GM12864 (cell line): Measurements from ENCODE around the gene CAMSAP1.

ENCODE experiments used
- DNase-seq: peaks from one replicate; pipeline ENCODE4 v3.0.0-alpha.2; 2011; ENCODE audit warnings: low read depth
- H3K4me3 ChIP-seq: 2 replicates; pipeline ENCODE4 v1.5.1; 2011; ENCODE audit warnings: mild to moderate bottlenecking, low read depth, low read length, control low read depth
- TF ChIP-seq, protein P1 (sequence below): IDR thresholded peaks from 2 replicates; pipeline ENCODE4 v1.5.1; 2011; ENCODE audit warnings: low read depth, mild to moderate bottlenecking, moderate library complexity, low read length, control low read depth, inconsistent platforms; ENCODE audit errors: missing control alignments

CAMSAP1 gene

DNA sequence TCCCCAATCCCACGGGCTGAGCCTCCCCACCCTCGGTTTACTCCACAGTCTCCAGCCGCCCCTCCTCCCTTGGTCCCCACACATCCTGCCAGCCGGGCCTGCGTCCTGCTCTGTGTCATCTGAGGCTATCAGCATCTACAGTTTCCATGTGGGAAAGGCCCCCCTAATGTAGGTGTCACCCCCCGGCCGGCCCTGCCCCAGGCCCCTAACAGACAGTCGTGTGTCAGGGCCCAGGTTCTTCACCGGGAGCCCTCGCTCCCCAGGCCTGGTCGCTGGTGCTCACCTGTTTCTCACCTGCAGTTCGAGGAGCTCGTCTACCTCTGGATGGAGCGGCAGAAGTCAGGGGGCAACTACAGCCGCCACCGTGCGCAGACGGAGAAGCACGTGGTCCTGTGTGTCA lies 142.6 kb downstream of the CAMSAP1 start:
- no peak for DNase-seq
- no peak overlapping the region for H3K4me3 ChIP-seq
- TF ChIP-seq, protein P1, sequence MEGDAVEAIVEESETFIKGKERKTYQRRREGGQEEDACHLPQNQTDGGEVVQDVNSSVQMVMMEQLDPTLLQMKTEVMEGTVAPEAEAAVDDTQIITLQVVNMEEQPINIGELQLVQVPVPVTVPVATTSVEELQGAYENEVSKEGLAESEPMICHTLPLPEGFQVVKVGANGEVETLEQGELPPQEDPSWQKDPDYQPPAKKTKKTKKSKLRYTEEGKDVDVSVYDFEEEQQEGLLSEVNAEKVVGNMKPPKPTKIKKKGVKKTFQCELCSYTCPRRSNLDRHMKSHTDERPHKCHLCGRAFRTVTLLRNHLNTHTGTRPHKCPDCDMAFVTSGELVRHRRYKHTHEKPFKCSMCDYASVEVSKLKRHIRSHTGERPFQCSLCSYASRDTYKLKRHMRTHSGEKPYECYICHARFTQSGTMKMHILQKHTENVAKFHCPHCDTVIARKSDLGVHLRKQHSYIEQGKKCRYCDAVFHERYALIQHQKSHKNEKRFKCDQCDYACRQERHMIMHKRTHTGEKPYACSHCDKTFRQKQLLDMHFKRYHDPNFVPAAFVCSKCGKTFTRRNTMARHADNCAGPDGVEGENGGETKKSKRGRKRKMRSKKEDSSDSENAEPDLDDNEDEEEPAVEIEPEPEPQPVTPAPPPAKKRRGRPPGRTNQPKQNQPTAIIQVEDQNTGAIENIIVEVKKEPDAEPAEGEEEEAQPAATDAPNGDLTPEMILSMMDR: no peak

DNA sequence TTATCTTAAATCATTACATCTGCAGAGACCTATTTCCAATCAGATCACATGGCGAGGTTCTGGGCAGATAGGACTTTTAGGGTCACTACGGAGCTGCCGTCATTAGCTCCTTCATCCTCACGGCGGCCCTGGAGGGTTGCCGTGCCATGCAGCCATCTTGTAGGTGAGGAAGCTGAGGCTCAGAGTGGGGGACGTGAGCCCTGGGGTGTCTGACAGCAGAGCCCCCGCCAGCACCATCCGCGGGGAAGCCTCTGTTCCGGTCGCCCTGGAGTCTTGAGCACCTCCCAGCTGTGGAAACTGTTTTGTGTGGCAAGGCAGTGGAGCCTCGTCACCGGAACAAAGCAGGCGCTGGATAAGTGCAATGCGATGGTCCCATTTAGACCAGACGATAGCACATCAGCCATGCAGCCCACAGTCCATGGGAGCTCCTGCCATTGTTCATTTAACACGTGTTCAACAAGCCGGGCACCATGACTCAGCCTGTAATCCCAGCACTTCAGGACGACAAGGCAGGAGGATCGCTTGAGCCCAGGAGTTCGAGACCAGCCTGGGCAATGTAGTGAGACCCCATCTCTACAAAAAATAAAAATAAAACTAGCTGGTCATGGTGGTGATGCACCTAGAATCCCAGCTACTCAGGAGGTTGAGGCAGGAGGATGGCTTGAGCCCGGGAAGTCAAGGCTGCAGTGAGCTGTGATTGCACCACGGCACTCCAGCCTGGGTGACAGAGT lies 143.5 kb downstream of the CAMSAP1 start:
- no peak for DNase-seq
- TF ChIP-seq, protein P1: no peak
- no peak overlapping the region for H3K4me3 ChIP-seq

DNA sequence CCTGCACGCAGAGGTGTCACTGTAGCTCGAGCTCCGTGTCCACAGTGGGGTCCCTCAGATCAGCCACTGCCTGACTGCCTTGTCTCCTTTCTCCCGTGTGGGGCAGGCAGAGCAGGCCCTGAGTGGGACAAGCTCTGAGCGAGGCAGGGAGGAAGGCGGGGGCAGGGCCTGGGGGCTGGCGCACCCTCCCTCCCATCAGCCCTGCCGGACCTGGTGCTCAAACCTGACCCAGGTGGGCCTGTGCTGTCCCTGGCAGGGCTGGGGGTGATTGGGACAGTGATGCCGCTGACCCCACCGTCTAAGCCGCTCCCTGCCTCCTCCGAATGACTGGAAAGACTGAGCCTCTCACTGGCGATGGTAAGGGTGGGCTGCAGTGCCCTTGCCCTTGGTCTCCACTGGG lies 144.4 kb downstream of the CAMSAP1 start:
- no peak for DNase-seq
- TF ChIP-seq, protein P1: no peak
- H3K4me3 ChIP-seq: no peak overlapping the region

DNA sequence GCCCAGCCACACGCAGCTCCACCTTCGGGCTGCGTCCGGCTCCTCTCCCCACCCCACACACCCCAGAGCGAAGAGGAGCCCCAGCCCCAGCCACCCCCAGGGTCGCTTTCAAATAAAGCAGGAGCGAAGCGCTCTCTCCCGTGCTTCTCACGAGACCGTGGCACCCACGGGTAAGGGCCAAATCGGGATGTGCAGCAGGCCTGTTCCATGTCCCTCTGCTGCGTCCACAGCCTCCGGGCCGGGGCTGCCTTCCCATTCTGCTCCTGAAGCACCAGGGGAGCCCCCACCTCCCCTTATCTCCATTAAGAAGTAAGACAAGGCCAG lies 145.5 kb downstream of the CAMSAP1 start:
- DNase-seq: no peak
- no peak overlapping the region for H3K4me3 ChIP-seq
- TF ChIP-seq, protein P1: no peak

DNA sequence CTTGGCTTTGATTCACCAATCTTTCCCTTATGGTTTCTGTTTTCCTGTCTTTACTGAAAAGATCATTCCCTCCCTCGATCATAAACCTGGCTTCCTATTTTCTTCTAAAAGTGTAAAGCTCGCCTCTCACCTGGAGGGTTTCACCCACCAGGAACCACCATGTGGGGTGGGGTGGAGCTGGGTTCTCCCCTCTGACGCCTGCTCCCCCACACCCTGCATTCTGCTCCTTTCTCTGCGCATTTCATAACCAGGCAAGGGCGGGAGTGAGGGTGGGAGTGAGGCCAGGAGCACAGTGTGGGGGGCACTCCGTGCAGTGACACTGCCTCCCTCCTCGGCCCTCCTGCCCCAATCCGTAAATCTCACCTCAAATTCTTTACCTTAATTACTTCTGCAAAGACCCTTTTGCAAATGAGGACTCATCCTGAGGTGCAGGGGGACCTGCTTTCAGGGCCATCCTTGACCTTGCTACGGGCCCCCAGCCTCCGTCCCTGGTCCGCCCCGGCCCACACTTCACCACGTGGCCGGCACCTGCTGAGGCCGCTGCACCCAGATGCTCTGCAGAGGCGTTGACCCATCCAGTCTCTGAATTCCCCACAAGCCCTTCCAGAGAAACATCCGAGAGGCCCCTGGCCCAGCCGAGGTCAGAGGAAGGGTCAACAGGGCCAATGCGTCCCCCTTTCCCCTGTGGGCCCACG lies 146.0 kb downstream of the CAMSAP1 start:
- no peak for DNase-seq
- no peak overlapping the region for H3K4me3 ChIP-seq
- TF ChIP-seq, protein P1: no peak

DNA sequence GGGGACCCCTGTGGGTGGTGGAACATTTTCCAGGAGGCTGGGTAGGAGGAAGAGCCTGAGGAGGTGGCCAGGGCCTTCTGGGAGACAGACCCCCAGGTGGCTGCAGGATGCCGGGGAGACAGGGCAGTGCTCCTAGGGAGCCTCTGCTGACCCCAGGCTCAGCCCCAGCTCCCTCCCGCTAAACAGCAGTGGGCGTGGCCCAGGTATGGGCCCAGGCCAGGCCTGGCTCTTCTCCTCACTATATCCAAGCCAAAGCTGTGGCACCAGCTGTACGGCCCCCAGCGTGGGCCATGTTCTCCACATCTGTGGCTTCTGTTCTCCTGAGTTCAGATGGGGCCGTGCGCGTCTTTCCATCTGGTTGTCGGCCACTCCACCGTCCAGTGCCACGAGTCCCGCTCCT lies 146.9 kb downstream of the CAMSAP1 start:
- TF ChIP-seq, protein P1: no peak
- H3K4me3 ChIP-seq: no peak overlapping the region
- DNase-seq: no peak
